Immature natural killer cell (primary cell): ENCODE data around the gene IRF7. TPM values are rescaled to one million over a fixed set of nuclear protein-coding genes. Genes with fewer than 3 reads are reported as not detected.
A peak's percentile ranks its signal among the peaks of the same experiment; 100 is the strongest.
"Not testable (repeated sequence)": the region's sequence is repeated elsewhere in the genome, so short reads cannot be mapped to it uniquely, and the experiment has no call there.

Experiments used
- DNase-seq, 3 donors: peaks; one replicate each; pipeline ENCODE4 v3.0.0; 2022; ENCODE audit warnings: mixed read lengths in 1 of 3
- H3K27ac Mint-ChIP-seq, 6 donors: one replicate each; pipeline ENCODE4 v1.8.0; 2020; ENCODE audit warnings: mixed read lengths in 6 of 6, mild to moderate bottlenecking in 5 of 6, inconsistent platforms in 4 of 6, moderate library complexity in 3 of 6
- H3K27me3 Mint-ChIP-seq, 3 donors: one replicate each; pipeline ENCODE4 v1.8.0; 2020 to 2021; ENCODE audit warnings: low read depth in 3 of 3, mild to moderate bottlenecking in 3 of 3, mixed read lengths in 3 of 3, moderate library complexity in 3 of 3, inconsistent platforms in 1 of 3
- H3K36me3 Mint-ChIP-seq, 3 donors: one replicate each; pipeline ENCODE4 v1.8.0; 2020; ENCODE audit warnings: mixed read lengths in 3 of 3, inconsistent platforms in 2 of 3, mild to moderate bottlenecking in 2 of 3
- H3K4me1 Mint-ChIP-seq, 2 donors: one replicate each; pipeline ENCODE4 v1.8.0; 2020; ENCODE audit warnings: inconsistent platforms in 2 of 2, mild to moderate bottlenecking in 2 of 2, mixed read lengths in 2 of 2, moderate library complexity in 1 of 2
- H3K4me3 Mint-ChIP-seq, 5 donors: one replicate each; pipeline ENCODE4 v1.8.0; 2020; ENCODE audit warnings: mild to moderate bottlenecking in 5 of 5, mixed read lengths in 5 of 5, inconsistent platforms in 3 of 5, moderate library complexity in 3 of 5
- H3K9me3 Mint-ChIP-seq, 6 donors: one replicate each; pipeline ENCODE4 v1.8.0; 2020; ENCODE audit warnings: mild to moderate bottlenecking in 6 of 6, mixed read lengths in 6 of 6, inconsistent platforms in 4 of 6, moderate library complexity in 3 of 6
- polyA plus RNA-seq, 3 donors: library from polyadenylated mRNA; unstranded; fragments of 300-500 nt; fragmentation: Illumina TruSeq; gene quantifications; one replicate each; pipeline ENCODE4 v1.2.3, GENCODE V29; 2021

Gene IRF7
- polyA plus RNA-seq, 3 donors from 2014 or later = 36.4 to 62.4 (median 53.9) TPM

- not testable (repeated sequence) for DNase-seq, H3K9me3 Mint-ChIP-seq, H3K27ac Mint-ChIP-seq, H3K36me3 Mint-ChIP-seq
- H3K4me1 Mint-ChIP-seq = peaks cover 24 to 28% of the 10 kb centered on the region in 2 donors
- peak overlapping the region in 3 of 5 donors; percentile 34 to 90 (median 78) for H3K4me3 Mint-ChIP-seq
- H3K27me3 Mint-ChIP-seq = peaks cover 11 to 26% (median 11%) of the 10 kb centered on the region in 3 donors
Observed at GRCh38 chr11:574031-574570, 41.6 kb downstream of the IRF7 start.

- no peaks in the 10 kb centered on the region for H3K9me3 Mint-ChIP-seq
- H3K27me3 Mint-ChIP-seq = peaks cover 11 to 22% (median 11%) of the 10 kb centered on the region in 3 donors
- H3K36me3 Mint-ChIP-seq = no peaks in the 10 kb centered on the region
- no peak overlapping the region for H3K27ac Mint-ChIP-seq
- DNase-seq = no peak
- H3K4me1 Mint-ChIP-seq = peaks cover 19 to 20% of the 10 kb centered on the region in 2 donors
- H3K4me3 Mint-ChIP-seq = no peak overlapping the region
Observed at GRCh38 chr11:573146-573759, 42.5 kb downstream of the IRF7 start.

DNA sequence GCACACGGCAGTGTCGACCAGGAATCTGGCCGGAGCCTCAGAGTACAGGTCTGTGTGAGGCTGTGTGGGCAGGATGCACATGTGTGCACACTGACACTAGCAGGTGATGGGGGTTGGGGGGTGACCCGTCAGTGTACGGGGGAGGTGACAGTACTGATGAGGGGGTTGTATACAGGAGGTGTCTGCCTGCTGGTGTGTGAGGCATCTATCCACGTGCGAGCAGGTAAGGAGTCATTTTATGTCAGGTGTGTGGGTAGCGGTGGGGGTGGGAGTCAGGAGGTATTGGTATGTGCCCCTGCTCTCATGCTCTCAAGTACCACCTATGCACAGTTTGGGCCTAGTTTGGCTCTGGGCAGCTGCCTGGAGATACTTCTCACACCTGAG is 44.0 kb downstream of the IRF7 start:
- no peak overlapping the region for H3K4me3 Mint-ChIP-seq
- H3K4me1 Mint-ChIP-seq = peaks cover 6 to 9% of the 10 kb centered on the region in 2 donors

DNA sequence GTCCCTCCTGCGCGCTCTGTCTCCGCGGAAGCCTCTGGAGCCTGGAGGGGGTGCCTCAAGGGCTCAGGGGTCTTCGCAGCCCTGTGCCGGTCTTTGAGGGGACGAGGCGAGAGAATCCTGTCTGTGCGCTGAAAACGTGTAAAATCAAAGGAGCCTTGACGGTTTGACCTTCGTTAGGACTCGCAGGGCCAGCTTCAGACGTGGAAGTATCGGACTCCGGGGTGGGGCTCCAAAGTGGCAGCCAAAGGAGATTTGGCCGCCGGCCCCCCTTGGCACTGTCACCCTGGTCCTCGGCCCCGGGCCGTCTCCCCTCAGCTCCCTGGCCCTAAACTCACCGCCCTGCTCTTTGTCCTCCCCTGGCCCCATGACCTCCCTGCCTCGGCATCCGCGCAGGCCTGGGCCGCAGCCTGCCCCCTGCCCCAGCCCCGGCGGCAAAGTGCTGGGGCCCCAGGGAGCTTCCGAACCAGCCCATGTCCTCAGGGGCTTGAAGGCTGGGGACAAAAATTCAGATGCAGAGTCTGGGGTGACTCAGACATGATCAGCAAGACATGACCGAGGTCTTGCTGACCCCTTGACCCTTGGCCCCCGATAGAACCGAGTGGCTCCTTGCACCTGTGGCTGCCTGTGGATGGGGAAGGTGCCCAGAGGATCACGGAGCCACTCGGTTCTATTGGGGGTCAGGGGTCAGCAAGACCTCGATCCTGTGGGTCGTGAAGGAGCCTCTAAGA is 46.4 kb downstream of the IRF7 start:
- H3K27ac Mint-ChIP-seq = peak overlapping the region in 2 of 6 donors; percentile 40 to 72
- no peaks in the 10 kb centered on the region for H3K9me3 Mint-ChIP-seq
- DNase-seq = no peak
- no peaks in the 10 kb centered on the region for H3K36me3 Mint-ChIP-seq
- peaks cover 0 to 5% of the 10 kb centered on the region in 2 donors for H3K4me1 Mint-ChIP-seq
- H3K27me3 Mint-ChIP-seq = peaks cover 0 to 5% (median 3%) of the 10 kb centered on the region in 3 donors
- peak overlapping the region; percentile 74 to 79 (median 78) for H3K4me3 Mint-ChIP-seq

More for the DNA sequence above, 44.0 kb downstream of the IRF7 start:
- no peak for DNase-seq
- no peaks in the 10 kb centered on the region for H3K36me3 Mint-ChIP-seq
- H3K9me3 Mint-ChIP-seq = no peaks in the 10 kb centered on the region
- H3K27me3 Mint-ChIP-seq = peaks cover 9 to 15% (median 11%) of the 10 kb centered on the region in 3 donors
- no peak overlapping the region for H3K27ac Mint-ChIP-seq

GRCh38 chr11:568306-569157 is 47.2 kb downstream of the IRF7 start:
- no peaks in the 10 kb centered on the region for H3K36me3 Mint-ChIP-seq
- no peak overlapping the region for H3K27ac Mint-ChIP-seq
- H3K4me1 Mint-ChIP-seq = peaks cover 0 to 5% of the 10 kb centered on the region in 2 donors
- peak overlapping the region; percentile 73 to 79 (median 78) for H3K4me3 Mint-ChIP-seq
- no peaks in the 10 kb centered on the region for H3K9me3 Mint-ChIP-seq
- peak; percentile 97 to 98 (median 98) for DNase-seq
- peaks cover 0 to 5% (median 3%) of the 10 kb centered on the region in 3 donors for H3K27me3 Mint-ChIP-seq

DNA sequence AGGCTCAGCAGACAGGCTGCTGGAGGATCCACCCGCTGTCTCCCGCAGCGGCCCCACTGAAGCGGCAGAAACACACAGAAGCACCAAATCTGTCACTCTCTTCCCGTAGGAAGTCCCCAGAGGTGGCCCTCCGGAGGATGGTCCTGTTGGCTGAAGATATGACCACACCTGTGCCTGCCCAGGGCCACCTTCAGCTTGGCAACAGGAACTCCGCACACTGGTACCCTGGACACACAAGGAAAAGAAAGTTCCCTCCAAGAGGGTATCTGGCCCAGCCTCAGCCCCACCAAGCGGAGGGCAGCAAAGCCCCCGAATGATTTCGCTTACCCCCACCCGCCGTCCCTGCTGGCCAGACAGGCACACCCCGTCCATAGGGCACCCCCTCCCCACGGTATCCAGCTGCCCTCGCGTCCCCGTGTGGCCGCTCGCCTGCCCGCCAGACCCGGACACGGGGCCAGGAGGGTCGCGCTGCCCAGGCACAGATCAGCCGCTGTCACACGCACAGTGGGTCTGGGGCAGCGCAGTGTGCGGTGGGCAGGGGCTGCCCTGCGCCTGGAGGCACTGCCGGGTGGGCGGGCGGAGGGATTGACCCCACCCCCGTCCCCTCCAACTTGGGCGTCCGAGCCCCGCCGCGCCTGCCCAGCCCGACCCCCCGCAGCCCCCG is 48.0 kb downstream of the IRF7 start:
- H3K9me3 Mint-ChIP-seq = no peaks in the 10 kb centered on the region
- H3K27ac Mint-ChIP-seq = peak overlapping the region in 5 of 6 donors; percentile 17 to 81 (median 58)
- DNase-seq = no peak
- H3K4me1 Mint-ChIP-seq = peaks cover 0 to 5% of the 10 kb centered on the region in 2 donors
- peaks cover 0 to 3% (median 0%) of the 10 kb centered on the region in 3 donors for H3K27me3 Mint-ChIP-seq
- no peaks in the 10 kb centered on the region for H3K36me3 Mint-ChIP-seq
- peak overlapping the region; percentile 30 to 80 (median 68) for H3K4me3 Mint-ChIP-seq

DNA sequence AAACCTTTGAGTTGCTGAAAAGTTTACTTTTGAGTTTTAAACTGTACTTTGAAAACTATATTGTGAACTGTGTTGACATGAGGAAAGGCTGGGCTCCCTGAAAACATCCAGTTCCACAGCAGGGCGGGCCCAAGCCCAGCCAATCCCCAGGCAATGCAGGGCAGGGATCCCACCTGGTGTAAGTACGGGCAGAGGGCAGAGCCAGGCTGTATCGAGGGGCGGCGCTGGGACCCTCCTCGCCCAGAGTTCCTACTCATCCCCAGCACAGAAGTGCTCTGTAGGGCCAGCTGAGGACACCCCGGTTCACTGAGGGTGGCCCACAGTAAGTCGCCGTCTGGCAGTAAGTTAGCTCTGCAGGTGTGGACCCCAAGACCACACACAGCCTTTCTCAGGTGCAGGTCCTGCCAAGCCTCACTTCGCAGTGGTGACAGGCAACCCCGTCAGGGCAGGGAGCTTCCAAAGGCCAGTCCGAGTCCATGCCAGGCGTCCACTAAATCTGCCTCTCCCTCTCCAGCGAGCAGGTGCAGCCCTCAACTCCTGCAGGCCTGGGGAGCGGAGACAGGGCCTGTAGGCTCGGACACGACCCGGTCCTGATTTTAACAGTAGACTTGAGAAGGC is 48.6 kb downstream of the IRF7 start:
- Mint-ChIP-seq H3K4me3 (peak overlapping the region; percentile 30 to 80 (median 68)), H3K4me1 (peaks cover 0 to 5% of the 10 kb centered on the region in 2 donors), H3K27ac (peak overlapping the region; percentile 10 to 81 (median 52)), H3K9me3 (no peaks in the 10 kb centered on the region), H3K27me3 (no peaks in the 10 kb centered on the region), H3K36me3 (no peaks in the 10 kb centered on the region)
- no peak for DNase-seq

- H3K27me3 Mint-ChIP-seq = no peaks in the 10 kb centered on the region
- no peak for DNase-seq
- H3K4me1 Mint-ChIP-seq = peaks cover 0 to 10% of the 10 kb centered on the region in 2 donors
- no peak overlapping the region for H3K4me3 Mint-ChIP-seq
- peak overlapping the region in 1 of 6 donors; percentile 46 for H3K27ac Mint-ChIP-seq
- H3K9me3 Mint-ChIP-seq = no peaks in the 10 kb centered on the region
- H3K36me3 Mint-ChIP-seq = no peaks in the 10 kb centered on the region
Observed at GRCh38 chr11:565921-566509, 49.7 kb downstream of the IRF7 start.

DNA sequence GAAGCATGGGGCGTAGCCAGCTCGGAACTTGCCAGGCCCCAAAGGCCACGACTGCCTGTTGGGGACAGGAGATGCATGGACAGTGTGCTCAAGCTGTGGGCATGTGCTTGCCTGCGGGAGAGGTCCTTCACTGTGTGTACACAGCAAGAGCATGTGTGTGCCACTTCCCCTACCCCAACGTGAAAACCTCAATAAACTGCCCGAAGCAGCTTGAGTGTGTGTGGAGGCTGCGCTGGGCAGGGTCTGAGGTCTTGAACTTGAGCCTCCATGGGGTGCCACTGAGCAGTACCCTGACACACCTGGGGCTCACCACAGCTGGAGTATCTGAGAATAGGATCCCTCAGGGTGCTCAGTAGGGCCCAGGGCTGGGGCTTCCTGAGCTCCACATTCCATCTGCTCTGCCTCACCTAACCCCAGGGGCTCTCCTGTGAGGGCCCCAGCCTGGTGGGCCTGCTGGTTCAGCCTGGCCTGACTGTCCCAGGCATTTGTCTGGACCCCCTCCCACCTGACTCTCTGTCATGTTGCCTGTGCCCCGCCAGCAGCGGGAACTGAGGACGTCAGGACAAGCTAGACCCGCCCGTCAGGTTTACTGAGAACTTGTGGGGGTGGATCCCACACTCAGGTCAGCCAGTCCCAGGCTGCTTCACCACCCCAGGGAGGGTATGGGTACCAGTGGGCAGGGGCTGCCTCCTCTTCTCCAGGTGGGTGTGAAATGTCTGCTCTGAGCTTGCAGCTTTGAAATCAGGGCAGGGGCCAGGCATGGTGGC is 51.8 kb downstream of the IRF7 start:
- Mint-ChIP-seq H3K27me3 (peaks cover 0 to 6% (median 6%) of the 10 kb centered on the region in 3 donors), H3K4me3 (no peak overlapping the region), H3K9me3 (no peaks in the 10 kb centered on the region), H3K4me1 (peaks cover 6 to 14% of the 10 kb centered on the region in 2 donors), H3K36me3 (no peaks in the 10 kb centered on the region), H3K27ac (no peak overlapping the region)
- DNase-seq = no peak

- Mint-ChIP-seq H3K36me3 (no peaks in the 10 kb centered on the region), H3K27ac (no peak overlapping the region), H3K27me3 (peaks cover 0 to 6% (median 6%) of the 10 kb centered on the region in 3 donors), H3K4me3 (no peak overlapping the region), H3K4me1 (peaks cover 6 to 14% of the 10 kb centered on the region in 2 donors), H3K9me3 (no peaks in the 10 kb centered on the region)
- no peak for DNase-seq
Observed at GRCh38 chr11:563066-563811, 52.5 kb downstream of the IRF7 start.
